ENCODE results near the gene HMX2.

Gene HMX2

DNA sequence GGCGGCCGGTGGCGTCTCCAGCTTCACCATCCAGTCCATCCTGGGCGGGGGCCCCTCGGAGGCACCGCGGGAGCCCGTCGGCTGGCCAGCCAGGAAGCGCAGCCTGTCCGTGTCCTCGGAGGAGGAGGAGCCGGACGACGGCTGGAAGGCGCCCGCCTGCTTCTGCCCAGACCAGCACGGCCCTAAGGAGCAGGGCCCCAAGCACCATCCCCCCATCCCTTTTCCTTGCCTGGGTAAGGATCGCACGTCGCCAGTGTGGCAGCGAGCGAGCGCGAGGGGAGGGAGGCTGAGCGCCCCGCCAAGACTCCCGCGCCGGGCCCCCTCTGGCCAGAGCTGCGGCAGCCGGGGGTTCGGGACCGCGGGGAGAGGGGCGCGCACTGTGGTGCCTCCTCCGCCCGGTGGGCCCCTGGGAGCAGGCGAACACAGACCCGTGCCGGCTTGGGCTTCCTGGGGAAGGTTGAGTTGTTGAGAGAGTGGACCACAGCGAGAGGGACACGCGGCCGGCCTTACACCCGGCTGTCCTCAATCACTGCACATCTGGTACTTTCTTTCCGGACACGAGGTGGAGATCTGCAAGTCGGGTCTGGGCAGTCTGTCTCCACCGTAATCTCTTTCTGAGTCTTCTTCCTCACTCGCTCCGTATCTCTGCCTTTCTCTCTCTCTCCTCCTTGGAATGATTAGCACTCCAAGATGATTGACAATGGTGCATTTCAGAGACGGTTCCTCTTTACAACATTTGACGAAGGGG is 652 bp downstream of the HMX2 start:
- Histone ChIP-seq H3K4me1 (peaks cover 0 to 53% (median 44%) of the 10 kb centered on the region in 4 donors), H3K9me3 (no peaks in the 10 kb centered on the region), H3K4me3 (no peak overlapping the region), H3K27me3 (peaks cover 0 to 98% of the 10 kb centered on the region in 2 donors), H3K27ac (no peak overlapping the region), H3K36me3 (no peaks in the 10 kb centered on the region)
- no peak for DNase-seq
- intact Hi-C loops (cut with DNase I; ENCODE audit: low total_unique reads) = no loop called here
- TF ChIP-seq, protein P1, sequence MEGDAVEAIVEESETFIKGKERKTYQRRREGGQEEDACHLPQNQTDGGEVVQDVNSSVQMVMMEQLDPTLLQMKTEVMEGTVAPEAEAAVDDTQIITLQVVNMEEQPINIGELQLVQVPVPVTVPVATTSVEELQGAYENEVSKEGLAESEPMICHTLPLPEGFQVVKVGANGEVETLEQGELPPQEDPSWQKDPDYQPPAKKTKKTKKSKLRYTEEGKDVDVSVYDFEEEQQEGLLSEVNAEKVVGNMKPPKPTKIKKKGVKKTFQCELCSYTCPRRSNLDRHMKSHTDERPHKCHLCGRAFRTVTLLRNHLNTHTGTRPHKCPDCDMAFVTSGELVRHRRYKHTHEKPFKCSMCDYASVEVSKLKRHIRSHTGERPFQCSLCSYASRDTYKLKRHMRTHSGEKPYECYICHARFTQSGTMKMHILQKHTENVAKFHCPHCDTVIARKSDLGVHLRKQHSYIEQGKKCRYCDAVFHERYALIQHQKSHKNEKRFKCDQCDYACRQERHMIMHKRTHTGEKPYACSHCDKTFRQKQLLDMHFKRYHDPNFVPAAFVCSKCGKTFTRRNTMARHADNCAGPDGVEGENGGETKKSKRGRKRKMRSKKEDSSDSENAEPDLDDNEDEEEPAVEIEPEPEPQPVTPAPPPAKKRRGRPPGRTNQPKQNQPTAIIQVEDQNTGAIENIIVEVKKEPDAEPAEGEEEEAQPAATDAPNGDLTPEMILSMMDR (IDR thresholded peaks at IDR 0.05) = no peak

DNA sequence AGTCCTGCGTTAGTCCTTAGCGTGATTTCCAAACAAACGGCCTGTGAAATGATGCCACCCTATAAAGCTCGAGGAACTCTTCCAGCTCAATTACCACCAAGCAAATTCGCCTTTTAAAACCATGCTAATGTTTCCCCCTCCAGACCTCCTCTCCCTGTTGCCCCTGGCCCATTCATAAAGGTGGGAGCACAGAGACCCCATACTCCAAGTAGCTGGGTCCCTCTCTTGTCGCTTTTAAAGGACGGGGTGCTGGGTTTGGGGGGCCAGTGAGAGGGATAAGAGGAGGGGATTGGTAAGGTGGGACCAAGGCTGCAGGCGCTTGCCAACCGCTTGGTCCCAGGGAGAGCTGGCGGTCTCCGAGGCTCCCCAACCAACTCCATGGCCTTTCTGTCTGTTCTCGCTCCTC is 1.2 kb downstream of the HMX2 start:
- Histone ChIP-seq H3K4me3 (peak overlapping the region; percentile 22 to 47), H3K4me1 (peaks cover 0 to 53% (median 44%) of the 10 kb centered on the region in 4 donors)
- no peak for DNase-seq

DNA sequence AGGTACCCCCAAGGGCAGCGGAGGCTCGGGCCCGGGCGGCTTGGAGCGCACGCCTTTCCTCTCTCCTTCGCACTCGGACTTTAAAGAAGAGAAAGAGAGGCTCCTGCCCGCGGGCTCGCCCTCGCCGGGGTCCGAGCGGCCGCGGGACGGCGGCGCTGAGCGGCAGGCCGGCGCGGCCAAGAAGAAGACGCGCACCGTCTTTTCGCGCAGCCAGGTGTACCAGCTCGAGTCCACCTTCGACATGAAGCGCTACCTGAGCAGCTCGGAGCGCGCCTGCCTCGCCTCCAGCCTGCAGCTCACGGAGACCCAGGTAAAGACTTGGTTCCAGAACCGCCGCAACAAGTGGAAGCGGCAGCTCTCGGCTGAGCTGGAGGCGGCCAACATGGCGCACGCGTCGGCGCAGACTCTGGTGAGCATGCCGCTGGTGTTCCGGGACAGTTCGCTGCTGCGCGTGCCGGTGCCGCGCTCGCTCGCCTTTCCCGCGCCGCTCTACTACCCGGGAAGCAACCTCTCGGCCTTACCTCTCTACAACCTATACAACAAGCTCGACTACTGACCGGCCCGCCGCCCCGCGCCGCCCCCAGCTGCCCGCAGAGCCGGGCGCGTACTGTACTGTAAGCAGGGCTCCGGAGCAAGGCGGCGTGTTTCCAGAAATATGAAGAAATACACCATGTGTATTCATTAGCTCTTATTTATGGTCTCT is 1.8 kb downstream of the HMX2 start:
- intact Hi-C loops (cut with DNase I; ENCODE audit: low total_unique reads) = loop anchor here (5.0 kb wide), 1 partner anchor 142 kb away; the partner anchor contains the start of genes ACADSB and IKZF5
- DNase-seq = no peak
- no peaks in the 10 kb centered on the region for H3K36me3 ChIP-seq
- H3K9me3 ChIP-seq = no peaks in the 10 kb centered on the region
- peaks cover 0 to 87% of the 10 kb centered on the region in 2 donors for H3K27me3 ChIP-seq
- H3K27ac ChIP-seq = no peak overlapping the region
- TF ChIP-seq, protein P1 (IDR thresholded peaks at IDR 0.05) = no peak
- H3K4me1 ChIP-seq = peaks cover 0 to 53% (median 44%) of the 10 kb centered on the region in 4 donors
- peak overlapping the region; percentile 22 to 47 for H3K4me3 ChIP-seq

More for the DNA sequence above, 1.2 kb downstream of the HMX2 start:
- H3K27ac ChIP-seq = no peak overlapping the region
- TF ChIP-seq, protein P1 (IDR thresholded peaks at IDR 0.05) = no peak
- H3K9me3 ChIP-seq = no peaks in the 10 kb centered on the region
- no peaks in the 10 kb centered on the region for H3K36me3 ChIP-seq
- intact Hi-C loops (cut with DNase I; ENCODE audit: low total_unique reads) = no loop called here
- H3K27me3 ChIP-seq = peaks cover 0 to 93% of the 10 kb centered on the region in 2 donors

- peaks cover 0 to 58% (median 50%) of the 10 kb centered on the region in 4 donors for H3K4me1 ChIP-seq
- peak overlapping the region; percentile 22 to 47 for H3K4me3 ChIP-seq
Measured at GRCh38 chr10:123150271-123150985, 2.5 kb downstream of the HMX2 start.

More at GRCh38 chr10:123150271-123150985, 2.5 kb downstream of the HMX2 start:
- Histone ChIP-seq H3K9me3 (no peaks in the 10 kb centered on the region), H3K27ac (no peak overlapping the region), H3K27me3 (peaks cover 0 to 80% of the 10 kb centered on the region in 2 donors), H3K36me3 (no peaks in the 10 kb centered on the region)
- intact Hi-C loops (cut with DNase I; ENCODE audit: low total_unique reads) = loop anchor here (5.0 kb wide), 1 partner anchor 143 kb away; the partner anchor contains the start of genes ACADSB and IKZF5
- TF ChIP-seq, protein P1 (IDR thresholded peaks at IDR 0.05) = no peak
- no peak for DNase-seq
